Sigmoid colon (tissue), 3 donors: ENCODE data around the gene RBM12.

Experiments
- CTCF ChIP-seq, 4 experiments: fragments of 450-650 bp in 3 of 4; fragments of 200-600 bp in 1 of 4; IDR thresholded peaks; one replicate each; pipeline ENCODE4 v1.5.1; 2016 to 2019; ENCODE audit warnings: antibody characterized with exemption in 4 of 4, mild to moderate bottlenecking in 3 of 4, moderate library complexity in 2 of 4
- POLR2A ChIP-seq, 2 donors: fragments of 450-650 bp; IDR thresholded peaks; one replicate each; pipeline ENCODE4 v1.6.1; 2016; ENCODE audit warnings: antibody characterized with exemption in 2 of 2, mild to moderate bottlenecking in 2 of 2, moderate library complexity in 2 of 2

DNA sequence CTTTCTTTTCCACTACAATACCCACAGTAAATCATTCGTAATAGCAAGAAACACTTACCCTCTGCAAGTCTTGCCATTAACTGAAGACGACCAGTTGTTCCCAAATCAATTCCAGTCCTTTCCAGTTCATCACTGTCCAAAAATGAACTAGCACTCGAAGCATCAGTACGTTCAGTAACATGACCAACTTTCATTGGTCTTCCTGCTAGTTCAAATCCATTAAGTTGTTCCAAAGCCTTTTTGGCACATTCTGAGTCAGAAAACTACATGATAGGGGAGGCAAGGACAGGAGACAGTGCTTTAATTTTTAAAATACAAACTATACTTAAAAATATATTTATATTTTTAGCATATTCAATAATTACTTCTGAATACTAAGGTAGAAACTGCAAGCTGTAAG is 49.4 kb upstream of the RBM12 start:
- TF ChIP-seq CTCF (IDR thresholded peaks at IDR 0.05) = no peak
- no peak for TF ChIP-seq POLR2A (IDR thresholded peaks at IDR 0.05)
